Measurements from ENCODE around the gene TRIM17. TPM values are rescaled to one million over a fixed set of nuclear protein-coding genes. Genes with fewer than 3 reads are reported as not detected.

Gene TRIM17
- total and polyA plus RNA-seq, 2 donors (not counting 1 experiment from before 2014, with no cell fraction given) = 0.12 to 0.17 TPM

GRCh38 chr1:228367798-228368791, 48.6 kb downstream of the TRIM17 start:
- no peaks in the 10 kb centered on the region for H3K79me2 ChIP-seq (ENCODE audit: control insufficient read depth, insufficient read depth, low read length)
- no peaks in the 10 kb centered on the region for H3K36me3 ChIP-seq (ENCODE audit: control insufficient read depth, insufficient read depth, low read length)
- H3K9me3 ChIP-seq (ENCODE audit: control insufficient read depth, insufficient read depth, low read depth, low read length) = no peaks in the 10 kb centered on the region
- no peak for TF ChIP-seq EZH2 (IDR thresholded peaks at IDR 0.05; ENCODE audit: low read length, missing control alignments)
- TF ChIP-seq, protein P1, sequence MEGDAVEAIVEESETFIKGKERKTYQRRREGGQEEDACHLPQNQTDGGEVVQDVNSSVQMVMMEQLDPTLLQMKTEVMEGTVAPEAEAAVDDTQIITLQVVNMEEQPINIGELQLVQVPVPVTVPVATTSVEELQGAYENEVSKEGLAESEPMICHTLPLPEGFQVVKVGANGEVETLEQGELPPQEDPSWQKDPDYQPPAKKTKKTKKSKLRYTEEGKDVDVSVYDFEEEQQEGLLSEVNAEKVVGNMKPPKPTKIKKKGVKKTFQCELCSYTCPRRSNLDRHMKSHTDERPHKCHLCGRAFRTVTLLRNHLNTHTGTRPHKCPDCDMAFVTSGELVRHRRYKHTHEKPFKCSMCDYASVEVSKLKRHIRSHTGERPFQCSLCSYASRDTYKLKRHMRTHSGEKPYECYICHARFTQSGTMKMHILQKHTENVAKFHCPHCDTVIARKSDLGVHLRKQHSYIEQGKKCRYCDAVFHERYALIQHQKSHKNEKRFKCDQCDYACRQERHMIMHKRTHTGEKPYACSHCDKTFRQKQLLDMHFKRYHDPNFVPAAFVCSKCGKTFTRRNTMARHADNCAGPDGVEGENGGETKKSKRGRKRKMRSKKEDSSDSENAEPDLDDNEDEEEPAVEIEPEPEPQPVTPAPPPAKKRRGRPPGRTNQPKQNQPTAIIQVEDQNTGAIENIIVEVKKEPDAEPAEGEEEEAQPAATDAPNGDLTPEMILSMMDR (conservative IDR thresholded peaks at IDR 0.05 in 1 of 2, IDR thresholded peaks at IDR 0.05 in 1 of 2; ENCODE audit: low read depth in 1 of 2, low read length in 2 of 2) = no peak
- H2AFZ ChIP-seq (ENCODE audit: low read length) = no peak overlapping the region
- no peaks in the 10 kb centered on the region for H4K20me1 ChIP-seq (ENCODE audit: control insufficient read depth, extremely low read depth, insufficient read depth, low read length)
- H3K27me3 ChIP-seq (ENCODE audit: control insufficient read depth, insufficient read depth, low read length) = no peaks in the 10 kb centered on the region
- H3K9ac ChIP-seq (ENCODE audit: insufficient read depth, low read length) = no peak overlapping the region
- no peak overlapping the region for H3K27ac ChIP-seq (ENCODE audit: insufficient read depth, low read length)
- no peak for DNase-seq (ENCODE audit: low read depth in 2 of 2)
- H3K4me3 ChIP-seq (replicated peaks in 1 of 4; ENCODE audit: control extremely low read depth in 1 of 4, insufficient read depth in 1 of 4, low read depth in 3 of 4, low read length in 4 of 4) = no peak overlapping the region
- H3K4me2 ChIP-seq (ENCODE audit: extremely low read depth, insufficient read depth, low read length) = no peak overlapping the region
- no peaks in the 10 kb centered on the region for H3K4me1 ChIP-seq (ENCODE audit: control insufficient read depth, extremely low read depth, insufficient read depth, low read length)

DNA sequence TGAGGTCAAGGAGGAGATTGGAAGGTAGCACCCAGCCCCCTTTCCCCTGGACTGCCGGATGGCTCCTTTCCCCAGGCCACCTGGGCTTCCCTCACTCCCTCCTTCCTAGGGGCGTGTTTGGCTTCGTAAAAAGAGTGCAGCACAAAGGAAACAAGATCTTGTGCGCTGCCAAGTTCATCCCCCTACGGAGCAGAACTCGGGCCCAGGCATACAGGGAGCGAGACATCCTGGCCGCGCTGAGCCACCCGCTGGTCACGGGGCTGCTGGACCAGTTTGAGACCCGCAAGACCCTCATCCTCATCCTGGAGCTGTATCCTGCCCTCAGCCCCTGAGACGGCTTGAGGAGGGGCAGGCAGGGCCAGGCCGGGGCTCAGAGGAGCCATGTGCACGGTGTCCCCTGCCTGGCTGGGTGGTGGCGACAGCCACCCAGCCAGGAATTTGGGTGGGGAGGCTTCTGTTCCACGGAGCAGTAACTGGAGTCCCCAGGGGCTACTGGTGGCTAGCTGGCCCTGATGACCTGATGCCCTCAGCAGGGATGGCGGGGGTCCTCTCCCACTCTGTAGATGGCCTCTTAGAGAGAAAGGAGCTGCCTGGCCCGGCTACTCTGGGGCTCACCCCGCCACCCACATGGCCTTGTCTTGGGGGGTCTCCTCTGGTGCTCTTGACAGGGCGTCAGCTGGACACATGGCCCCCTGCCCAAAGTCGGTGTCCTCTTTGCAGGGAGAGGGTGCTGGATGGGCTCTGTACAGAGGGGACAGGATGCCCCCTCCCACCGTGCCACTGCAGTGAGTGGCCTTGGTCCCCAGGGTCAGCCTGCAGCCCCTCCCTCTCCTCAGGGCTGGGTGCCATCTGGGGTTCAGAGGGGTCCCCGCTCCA, 49.6 kb downstream of the TRIM17 start:
- H3K79me2 ChIP-seq (ENCODE audit: control insufficient read depth, insufficient read depth, low read length) = no peaks in the 10 kb centered on the region
- no peaks in the 10 kb centered on the region for H3K36me3 ChIP-seq (ENCODE audit: control insufficient read depth, insufficient read depth, low read length)
- H3K9me3 ChIP-seq (ENCODE audit: control insufficient read depth, insufficient read depth, low read depth, low read length) = no peaks in the 10 kb centered on the region
- H3K9ac ChIP-seq (ENCODE audit: insufficient read depth, low read length) = no peak overlapping the region
- no peak overlapping the region for H3K4me3 ChIP-seq (replicated peaks in 1 of 4; ENCODE audit: control extremely low read depth in 1 of 4, insufficient read depth in 1 of 4, low read depth in 3 of 4, low read length in 4 of 4)
- no peak overlapping the region for H3K4me2 ChIP-seq (ENCODE audit: extremely low read depth, insufficient read depth, low read length)
- no peaks in the 10 kb centered on the region for H3K27me3 ChIP-seq (ENCODE audit: control insufficient read depth, insufficient read depth, low read length)
- TF ChIP-seq, protein P1 (conservative IDR thresholded peaks at IDR 0.05 in 1 of 2, IDR thresholded peaks at IDR 0.05 in 1 of 2; ENCODE audit: low read depth in 1 of 2, low read length in 2 of 2) = no peak
- TF ChIP-seq EZH2 (IDR thresholded peaks at IDR 0.05; ENCODE audit: low read length, missing control alignments) = no peak
- no peaks in the 10 kb centered on the region for H4K20me1 ChIP-seq (ENCODE audit: control insufficient read depth, extremely low read depth, insufficient read depth, low read length)
- H2AFZ ChIP-seq (ENCODE audit: low read length) = no peak overlapping the region
- no peak for DNase-seq (ENCODE audit: low read depth in 2 of 2)
- H3K4me1 ChIP-seq (ENCODE audit: control insufficient read depth, extremely low read depth, insufficient read depth, low read length) = no peaks in the 10 kb centered on the region
- no peak overlapping the region for H3K27ac ChIP-seq (ENCODE audit: insufficient read depth, low read length)
